Hepatocyte (in vitro differentiated cells): Measurements from ENCODE around the gene HABP4.

ENCODE experiments used
- EZH2 ChIP-seq: fragments of 200-600 bp; sonication (generic); IDR thresholded peaks from 2 replicates; pipeline ENCODE4 v1.6.1; 2016; ENCODE audit warnings: antibody characterized with exemption, mild to moderate bottlenecking, borderline replicate concordance
- EZH2phosphoT487 ChIP-seq: fragments of 200-600 bp; sonication (generic); IDR thresholded peaks from one replicate; pipeline ENCODE4 v1.6.1; 2018; ENCODE audit warnings: antibody characterized with exemption, mild to moderate bottlenecking, low read depth, moderate library complexity; ENCODE audit not compliant: unreplicated experiment, severe bottlenecking
- TF ChIP-seq, protein P1 (sequence below): fragments of 200-600 bp; sonication (generic); IDR thresholded peaks from 2 replicates; pipeline ENCODE4 v1.5.1; 2016; ENCODE audit warnings: antibody characterized with exemption, mild to moderate bottlenecking; ENCODE audit not compliant: poor library complexity

DNA sequence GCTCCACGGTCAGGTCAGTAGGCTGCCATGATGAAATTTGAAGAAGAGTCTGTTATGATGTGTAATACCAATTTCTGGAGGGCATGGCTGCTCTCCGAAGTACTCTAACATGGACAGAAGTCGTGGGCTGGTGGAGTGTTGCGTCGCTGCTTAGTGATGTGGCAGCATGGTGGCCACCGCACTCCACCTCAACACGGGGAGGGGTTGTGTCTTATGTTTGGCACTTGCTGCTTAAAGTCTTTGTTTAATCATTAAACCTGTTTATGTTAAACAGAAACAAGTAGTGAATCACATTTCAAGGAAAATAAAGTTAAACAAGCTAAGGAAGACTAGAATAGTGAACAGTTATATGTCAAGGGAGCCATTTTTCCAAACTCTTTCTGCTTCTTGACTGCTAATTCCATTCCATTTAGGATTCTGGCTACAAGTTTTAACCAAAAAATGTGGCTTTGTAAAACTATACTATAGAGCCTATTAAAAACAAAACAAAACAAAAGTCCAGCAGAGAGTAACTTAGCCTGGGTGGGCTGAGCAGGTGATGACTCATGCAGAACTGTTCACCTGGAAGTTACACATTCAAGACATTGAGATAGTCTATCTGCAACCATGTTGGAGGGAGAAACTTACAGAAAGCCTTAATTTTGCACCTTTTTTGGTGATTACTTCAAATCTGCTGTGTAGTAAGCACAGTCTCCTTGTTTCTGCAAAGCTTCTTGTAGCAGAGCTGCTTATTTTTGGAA, 9.5 kb downstream of the HABP4 start:
- TF ChIP-seq, protein P1, sequence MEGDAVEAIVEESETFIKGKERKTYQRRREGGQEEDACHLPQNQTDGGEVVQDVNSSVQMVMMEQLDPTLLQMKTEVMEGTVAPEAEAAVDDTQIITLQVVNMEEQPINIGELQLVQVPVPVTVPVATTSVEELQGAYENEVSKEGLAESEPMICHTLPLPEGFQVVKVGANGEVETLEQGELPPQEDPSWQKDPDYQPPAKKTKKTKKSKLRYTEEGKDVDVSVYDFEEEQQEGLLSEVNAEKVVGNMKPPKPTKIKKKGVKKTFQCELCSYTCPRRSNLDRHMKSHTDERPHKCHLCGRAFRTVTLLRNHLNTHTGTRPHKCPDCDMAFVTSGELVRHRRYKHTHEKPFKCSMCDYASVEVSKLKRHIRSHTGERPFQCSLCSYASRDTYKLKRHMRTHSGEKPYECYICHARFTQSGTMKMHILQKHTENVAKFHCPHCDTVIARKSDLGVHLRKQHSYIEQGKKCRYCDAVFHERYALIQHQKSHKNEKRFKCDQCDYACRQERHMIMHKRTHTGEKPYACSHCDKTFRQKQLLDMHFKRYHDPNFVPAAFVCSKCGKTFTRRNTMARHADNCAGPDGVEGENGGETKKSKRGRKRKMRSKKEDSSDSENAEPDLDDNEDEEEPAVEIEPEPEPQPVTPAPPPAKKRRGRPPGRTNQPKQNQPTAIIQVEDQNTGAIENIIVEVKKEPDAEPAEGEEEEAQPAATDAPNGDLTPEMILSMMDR: no peak
- TF ChIP-seq EZH2 (no peak), EZH2phosphoT487 (no peak)
